Osteoblast (primary cell): ENCODE results near the gene STAMBPL1. TPM values are rescaled to one million over a fixed set of nuclear protein-coding genes. Genes with fewer than 3 reads are reported as not detected.
A peak's percentile ranks its signal among the peaks of the same experiment; 100 is the strongest.
"Not testable (repeated sequence)": the region's sequence is repeated elsewhere in the genome, so short reads cannot be mapped to it uniquely, and the experiment has no call there.

ENCODE experiments used
- DNase-seq: peaks from one replicate; pipeline ENCODE4 v3.0.0; 2011; ENCODE audit warnings: low spot score, mixed read lengths; ENCODE audit not compliant: insufficient read length; ENCODE audit errors: missing footprints
- H2AFZ ChIP-seq: 2 replicates; pipeline ENCODE4 v1.6.0; 2011; ENCODE audit warnings: mild to moderate bottlenecking, low read length
- H3K27ac ChIP-seq: 2 replicates; pipeline ENCODE4 v1.5.1; 2011; ENCODE audit warnings: mild to moderate bottlenecking, low read depth, low read length, moderate library complexity
- H3K27me3 ChIP-seq: 2 replicates; pipeline ENCODE4 v1.6.0; 2012; ENCODE audit warnings: mild to moderate bottlenecking, control low read depth, inconsistent platforms, low read length, moderate library complexity; ENCODE audit not compliant: insufficient read depth
- H3K36me3 ChIP-seq: 2 replicates; pipeline ENCODE4 v1.5.1; 2011; ENCODE audit warnings: mild to moderate bottlenecking, low read length, control low read depth, moderate library complexity; ENCODE audit not compliant: insufficient read depth
- H3K4me1 ChIP-seq: 2 replicates; pipeline ENCODE4 v1.5.1; 2011; ENCODE audit warnings: mild to moderate bottlenecking, low read length, control low read depth, moderate library complexity; ENCODE audit not compliant: insufficient read depth
- H3K4me2 ChIP-seq: 2 replicates; pipeline ENCODE4 v1.6.0; 2011; ENCODE audit warnings: mild to moderate bottlenecking, low read length; ENCODE audit not compliant: insufficient read depth
- H3K4me3 ChIP-seq: fragments of 200-600 bp; sonication (generic); 3 replicates; pipeline ENCODE4 v1.5.1; 2012; ENCODE audit warnings: mild to moderate bottlenecking, low read length, inconsistent platforms; ENCODE audit not compliant: insufficient read depth
- H3K79me2 ChIP-seq: 2 replicates; pipeline ENCODE4 v1.6.0; 2012; ENCODE audit warnings: mild to moderate bottlenecking, low read length, control low read depth, inconsistent platforms; ENCODE audit not compliant: insufficient read depth
- H3K9me3 ChIP-seq: 2 replicates; pipeline ENCODE4 v1.5.1; 2011; ENCODE audit warnings: low read depth, low read length, control low read depth
- H4K20me1 ChIP-seq: 2 replicates; pipeline ENCODE4 v1.6.0; 2012; ENCODE audit warnings: mild to moderate bottlenecking, low read length, control low read depth; ENCODE audit not compliant: insufficient read depth
- CTCF ChIP-seq: IDR thresholded peaks from 2 replicates; pipeline ENCODE4 v1.5.1; 2011; ENCODE audit warnings: mild to moderate bottlenecking, low read depth, low read length, moderate library complexity; ENCODE audit errors: extremely low read depth
- total RNA-seq: library from RNA; depleted of rRNA; stranded (reverse); fragments of >200 nt; gene quantifications from 2 replicates; pipeline ENCODE4 v1.2.3, GENCODE V29; 2012

Gene STAMBPL1
- total RNA-seq, 1 donor = 11.6 TPM

GRCh38 chr10:88881922-88882645 is 2.0 kb downstream of the STAMBPL1 start:
- Histone ChIP-seq H2AFZ (no peak overlapping the region), H3K4me2 (peak overlapping the region; percentile 93), H3K27ac (peak overlapping the region; percentile 74), H3K79me2 (peaks cover 52% of the 10 kb centered on the region), H3K27me3 (no peaks in the 10 kb centered on the region), H4K20me1 (no peaks in the 10 kb centered on the region), H3K4me1 (peaks cover 32% of the 10 kb centered on the region), H3K9me3 (no peaks in the 10 kb centered on the region), H3K36me3 (no peaks in the 10 kb centered on the region), H3K4me3 (peak overlapping the region; percentile 75)
- no peak for TF ChIP-seq CTCF
- no peak for DNase-seq

GRCh38 chr10:88882646-88883447 is 2.8 kb downstream of the STAMBPL1 start:
- H2AFZ ChIP-seq = not testable (repeated sequence)
- Histone ChIP-seq H3K27ac (peak overlapping the region; percentile 74), H3K79me2 (peaks cover 59% of the 10 kb centered on the region)

GRCh38 chr10:88883448-88883809 is 3.4 kb downstream of the STAMBPL1 start:
- H3K9me3 ChIP-seq = no peaks in the 10 kb centered on the region
- H3K27me3 ChIP-seq = no peaks in the 10 kb centered on the region
- H3K27ac ChIP-seq = peak overlapping the region; percentile 74
- H3K4me3 ChIP-seq = no peak overlapping the region
- H4K20me1 ChIP-seq = no peaks in the 10 kb centered on the region
- no peak for TF ChIP-seq CTCF
- H3K79me2 ChIP-seq = peaks cover 64% of the 10 kb centered on the region
- H2AFZ ChIP-seq = no peak overlapping the region
- peaks cover 39% of the 10 kb centered on the region for H3K4me1 ChIP-seq
- no peak for DNase-seq
- no peaks in the 10 kb centered on the region for H3K36me3 ChIP-seq
- peak overlapping the region; percentile 93 for H3K4me2 ChIP-seq

More at GRCh38 chr10:88882646-88883447, 2.8 kb downstream of the STAMBPL1 start:
- H3K36me3 ChIP-seq, H3K27me3 ChIP-seq, H3K9me3 ChIP-seq, H4K20me1 ChIP-seq: not testable (repeated sequence)
- peak overlapping the region; percentile 93 for H3K4me2 ChIP-seq
- DNase-seq = peak; percentile 82
- H3K4me1 ChIP-seq = peaks cover 33% of the 10 kb centered on the region
- H3K4me3 ChIP-seq = peak overlapping the region; percentile 75

GRCh38 chr10:88886557-88886956 is 6.5 kb downstream of the STAMBPL1 start:
- H3K27ac ChIP-seq = no peak overlapping the region
- H3K79me2 ChIP-seq = peaks cover 76% of the 10 kb centered on the region
- H3K36me3 ChIP-seq = no peaks in the 10 kb centered on the region
- no peak overlapping the region for H2AFZ ChIP-seq
- peaks cover 51% of the 10 kb centered on the region for H3K4me1 ChIP-seq
- no peak overlapping the region for H3K4me3 ChIP-seq
- H3K4me2 ChIP-seq = no peak overlapping the region
- TF ChIP-seq CTCF = no peak
- H3K9me3 ChIP-seq = no peaks in the 10 kb centered on the region
- no peaks in the 10 kb centered on the region for H4K20me1 ChIP-seq
- no peak for DNase-seq
- no peaks in the 10 kb centered on the region for H3K27me3 ChIP-seq
